HG03097 (cell line): Measurements from ENCODE around the gene FANCD2.
"Not testable (repeated sequence)": the region's sequence is repeated elsewhere in the genome, so short reads cannot be mapped to it uniquely, and the experiment has no call there.

Experiments
- ATAC-seq: cut with Tn5 transposase; IDR thresholded peaks from one replicate; pipeline ENCODE4 v1.9.1; 2021; ENCODE audit not compliant: unreplicated experiment, low FRiP score

Gene FANCD2

DNA sequence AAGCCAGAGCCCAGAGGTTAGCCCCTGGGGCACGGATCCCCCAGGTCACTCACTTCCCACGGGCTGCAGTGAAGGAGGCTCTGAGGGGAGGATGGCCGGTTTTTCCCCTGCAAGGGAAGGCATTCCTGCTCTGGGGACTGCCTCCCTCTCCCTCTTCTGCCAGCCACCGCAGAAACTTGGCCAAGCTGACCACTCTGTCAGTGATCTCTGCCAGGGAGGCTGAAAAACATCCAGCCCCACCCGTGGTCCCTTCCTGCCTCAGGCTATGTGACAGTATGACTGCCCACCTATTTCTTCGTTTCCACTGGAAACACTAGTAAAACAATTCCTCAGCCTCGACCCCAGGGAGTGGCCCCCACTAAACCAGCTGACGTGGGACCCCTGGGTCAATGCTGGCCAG is 14.6 kb upstream of the FANCD2 start:
- ATAC-seq = no peak

- no peak for ATAC-seq
Observed at GRCh38 chr3:10012106-10012505, 14.1 kb upstream of the FANCD2 start.

- no peak for ATAC-seq
Observed at GRCh38 chr3:10015461-10015904, 10.8 kb upstream of the FANCD2 start.

DNA sequence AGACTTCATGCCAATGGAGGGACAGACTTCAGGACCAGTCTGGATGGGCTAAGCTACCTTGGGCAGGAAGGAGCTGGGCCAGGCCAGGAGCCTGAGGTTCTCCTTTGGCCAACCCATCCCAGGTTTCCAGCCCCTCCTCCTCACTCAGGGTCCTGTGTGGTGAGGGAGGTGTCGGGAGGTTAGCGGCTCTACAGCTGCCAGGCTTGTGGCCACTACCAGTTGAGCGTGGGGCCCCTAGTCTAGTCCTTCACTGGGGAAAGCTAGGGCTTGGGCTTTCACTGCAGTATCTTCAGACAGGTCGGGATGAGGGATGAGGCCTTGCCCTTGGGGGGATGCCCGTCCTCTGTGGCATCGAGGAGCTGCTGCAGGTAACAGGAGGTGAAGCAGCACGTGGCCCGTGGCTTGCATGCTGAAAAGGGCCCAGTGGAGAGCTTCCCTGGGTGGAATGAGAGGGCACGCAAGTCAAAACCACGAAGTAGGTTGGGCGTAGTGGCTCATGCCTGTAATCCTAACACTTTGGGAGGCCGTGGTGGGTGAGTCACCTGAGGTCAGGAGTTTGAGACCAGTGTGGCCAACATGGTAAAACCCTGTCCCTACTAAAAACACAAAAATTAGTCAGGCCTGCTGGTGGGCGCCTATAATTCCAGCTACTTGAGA is 8.5 kb upstream of the FANCD2 start:
- ATAC-seq = no peak

DNA sequence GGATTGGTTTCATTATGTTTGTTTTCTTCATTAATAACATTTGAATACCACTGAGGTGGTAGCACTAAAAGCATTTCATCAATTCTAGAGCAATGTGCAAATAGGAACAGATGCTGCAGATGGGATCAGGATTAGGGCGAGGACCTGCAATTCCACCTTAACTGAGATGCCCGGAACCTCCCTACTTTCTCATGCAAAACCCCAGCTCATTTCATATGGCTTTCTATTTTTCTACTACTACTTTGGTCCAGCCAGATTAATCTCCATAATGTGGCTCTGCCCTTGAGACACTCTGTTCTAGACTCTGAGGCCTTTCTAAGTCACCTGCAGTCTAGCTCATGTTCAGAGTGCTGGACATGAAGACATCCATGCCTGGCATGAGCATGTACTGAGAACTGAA is 7.4 kb upstream of the FANCD2 start:
- not testable (repeated sequence) for ATAC-seq

- ATAC-seq = no peak
Observed at GRCh38 chr3:10019326-10019725, 6.9 kb upstream of the FANCD2 start.

GRCh38 chr3:10021856-10022775 is 4.1 kb upstream of the FANCD2 start:
- ATAC-seq = no peak

GRCh38 chr3:10023587-10024310 is 2.5 kb upstream of the FANCD2 start:
- no peak for ATAC-seq

DNA sequence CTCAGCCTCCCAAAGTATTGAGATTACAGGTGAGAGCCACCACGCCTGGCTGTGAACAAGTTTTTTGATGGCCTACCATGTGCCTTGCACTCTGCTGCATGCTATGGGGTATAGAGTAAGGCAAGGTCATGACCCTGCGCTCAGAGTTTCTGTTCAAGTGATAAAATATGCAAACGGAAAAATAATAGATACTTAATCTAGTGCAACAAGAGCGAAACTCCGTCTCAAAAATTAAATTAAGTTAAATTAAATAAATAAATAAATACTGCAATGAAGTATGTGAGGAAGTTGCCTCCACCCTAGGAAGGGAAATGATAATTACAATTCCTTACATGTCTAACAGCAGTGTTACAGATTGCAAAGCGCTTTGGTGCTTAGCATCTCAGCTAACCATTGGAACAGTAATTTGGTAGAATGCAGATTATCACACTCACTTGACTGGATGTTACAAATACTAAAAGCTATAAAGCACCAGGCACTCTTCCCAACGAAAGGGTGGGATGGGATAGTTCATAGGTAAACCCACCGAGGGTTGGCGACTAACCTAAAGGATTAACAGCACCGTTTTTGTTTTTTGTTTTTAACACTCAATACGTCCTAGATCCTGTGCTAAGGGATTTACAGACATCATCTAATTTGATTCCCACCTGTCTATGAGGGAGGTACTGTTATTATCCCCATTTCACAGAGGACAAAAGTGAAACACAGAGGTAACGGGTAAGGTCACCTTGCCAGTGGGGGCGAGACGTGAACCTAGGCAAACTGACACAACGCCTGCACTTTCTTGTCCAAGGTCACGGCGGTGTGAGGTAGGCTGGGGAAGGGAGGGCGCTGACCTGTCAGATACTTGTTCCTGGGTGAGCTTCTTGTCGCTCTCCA is 793 bp upstream of the FANCD2 start:
- ATAC-seq = no peak

GRCh38 chr3:10041034-10041433 is 14.8 kb downstream of the FANCD2 start:
- no peak for ATAC-seq

GRCh38 chr3:10047876-10048275 is 21.6 kb downstream of the FANCD2 start:
- ATAC-seq = no peak

GRCh38 chr3:10053054-10053453 is 26.8 kb downstream of the FANCD2 start:
- ATAC-seq = not testable (repeated sequence)

DNA sequence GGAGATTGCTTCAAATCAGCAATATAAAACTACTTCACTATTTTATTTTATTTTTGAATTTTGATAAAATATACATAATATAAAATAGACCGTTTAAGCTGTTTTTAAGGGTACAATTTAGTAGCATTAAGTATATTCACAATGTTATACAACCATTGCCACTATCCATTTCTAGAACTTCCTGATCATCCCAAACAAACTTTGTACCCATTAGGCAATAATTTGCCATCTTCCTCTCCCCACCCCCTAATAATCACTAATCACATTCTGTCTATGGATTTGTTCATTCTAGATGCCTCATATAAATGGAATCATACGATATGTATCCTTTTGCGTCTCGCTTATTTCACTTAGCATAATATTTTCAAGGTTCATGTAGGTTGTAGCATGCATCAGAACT is 28.9 kb downstream of the FANCD2 start:
- no peak for ATAC-seq

DNA sequence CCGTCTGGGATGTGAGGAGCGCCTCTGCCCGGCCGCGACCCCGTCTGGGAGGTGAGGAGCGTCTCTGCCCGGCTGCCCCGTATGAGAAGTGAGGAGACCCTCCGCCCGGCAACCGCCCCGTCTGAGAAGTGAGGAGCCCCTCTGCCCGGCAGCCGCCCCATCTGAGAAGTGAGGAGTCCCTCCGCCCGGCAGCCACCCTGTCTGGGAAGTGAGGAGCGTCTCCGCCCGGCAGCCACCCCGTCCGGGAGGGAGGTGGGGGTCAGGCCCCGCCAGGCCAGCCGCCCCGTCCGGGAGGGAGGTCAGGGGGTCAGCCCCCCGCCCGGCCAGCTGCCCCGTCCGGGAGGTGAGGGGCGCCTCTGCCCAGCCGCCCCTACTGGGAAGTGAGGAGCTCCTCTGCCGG is 43.8 kb downstream of the FANCD2 start:
- not testable (repeated sequence) for ATAC-seq

- no peak for ATAC-seq
Observed at GRCh38 chr3:10074666-10075065, 48.4 kb downstream of the FANCD2 start.

DNA sequence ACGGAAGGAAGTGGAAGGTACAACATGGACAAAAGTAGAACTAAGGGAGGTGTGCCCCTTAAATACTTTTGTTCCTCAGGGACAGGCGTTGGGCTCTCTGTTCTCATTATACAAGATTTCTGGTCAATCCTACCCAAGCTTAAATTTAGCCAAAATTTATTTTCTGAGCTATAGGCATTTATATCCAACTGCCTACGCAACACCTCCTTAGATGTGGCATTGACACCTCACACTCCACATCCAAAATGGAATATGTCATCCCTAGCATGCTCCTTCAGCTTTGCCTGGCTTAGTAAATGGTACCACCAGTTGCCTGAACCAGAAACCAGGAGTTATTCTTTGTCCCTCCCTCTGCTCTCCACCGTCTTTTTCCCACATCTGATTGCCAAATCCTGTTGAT is 55.6 kb downstream of the FANCD2 start:
- ATAC-seq = no peak

DNA sequence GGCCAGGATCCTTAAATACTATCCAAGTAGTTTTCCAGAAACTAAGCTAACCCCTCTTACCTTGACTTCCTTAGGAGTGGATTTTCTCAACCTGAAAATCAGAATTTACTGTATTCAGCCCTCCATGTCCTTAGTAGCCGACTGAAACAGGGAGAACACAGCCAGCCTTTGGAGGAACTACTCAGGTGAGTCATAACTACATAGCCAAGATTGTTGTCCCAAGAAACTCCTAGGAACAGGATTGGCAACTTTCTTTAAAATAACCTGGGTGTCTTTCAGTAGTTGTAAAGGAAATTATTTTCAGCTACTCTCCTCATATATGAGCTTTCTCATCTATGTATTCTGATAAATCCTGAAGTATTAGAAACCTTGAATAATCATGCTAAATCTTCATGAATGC is 59.5 kb downstream of the FANCD2 start:
- ATAC-seq = no peak

DNA sequence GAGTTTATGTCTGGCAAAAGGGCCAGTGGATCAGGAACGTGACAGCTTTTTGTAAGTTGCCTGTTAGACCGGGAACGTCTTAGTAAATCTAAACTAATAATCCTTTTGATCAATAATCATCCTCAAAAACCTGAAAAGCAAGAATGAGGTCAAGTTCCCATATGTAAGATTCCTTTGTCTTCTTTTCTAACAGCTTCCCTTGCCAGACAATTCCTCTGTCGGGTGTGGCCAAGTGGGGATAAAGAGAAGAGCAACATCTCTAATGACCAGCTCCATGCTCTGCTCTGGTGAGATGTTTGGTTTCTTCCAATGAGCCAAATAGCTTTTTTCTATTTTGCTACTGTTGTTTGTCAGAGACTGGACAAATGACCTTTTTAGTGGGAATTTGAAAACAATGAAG is 62.0 kb downstream of the FANCD2 start:
- no peak for ATAC-seq

DNA sequence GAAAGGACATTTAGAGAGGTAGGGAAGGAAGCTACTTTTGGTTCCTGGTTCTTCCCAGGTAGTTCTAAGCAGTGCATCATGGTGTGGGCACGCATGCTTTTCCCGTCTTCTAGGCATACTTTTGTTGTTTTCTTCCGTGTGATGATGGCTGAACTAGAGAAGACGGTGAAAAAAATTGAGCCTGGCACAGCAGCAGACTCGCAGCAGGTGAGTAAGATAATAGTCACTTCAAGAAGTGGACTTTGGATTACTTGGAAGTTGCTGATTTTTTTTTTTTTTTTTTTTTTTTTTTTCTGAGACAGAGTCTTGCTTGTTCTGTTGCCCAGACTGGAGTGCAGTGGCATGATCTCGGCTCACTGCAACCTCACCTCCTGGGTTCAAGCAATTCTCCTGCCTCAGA is 63.9 kb downstream of the FANCD2 start:
- ATAC-seq = no peak

DNA sequence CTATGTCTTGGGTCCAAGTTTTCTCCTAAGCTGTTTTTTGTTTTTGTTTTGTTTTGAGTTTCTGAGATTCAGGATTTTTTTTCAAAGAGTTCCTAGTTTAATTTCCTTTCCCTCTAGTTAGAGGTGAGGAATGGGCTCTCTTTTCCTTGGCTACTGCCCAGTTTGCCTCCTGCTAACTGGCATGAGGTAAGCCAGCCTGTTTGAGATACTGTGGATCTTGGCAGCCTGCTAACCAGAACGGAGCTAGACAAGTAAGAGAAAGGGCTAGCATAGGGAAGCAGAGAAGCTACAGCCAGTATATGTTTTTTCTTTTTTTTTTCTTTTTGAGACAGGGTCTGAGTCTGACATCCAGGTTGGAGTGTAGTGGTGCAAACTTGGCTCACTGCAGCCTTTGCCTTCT is 64.5 kb downstream of the FANCD2 start:
- not testable (repeated sequence) for ATAC-seq
